ENCODE results near the gene LTBP1. TPM values are rescaled to one million over a fixed set of nuclear protein-coding genes. Genes with fewer than 3 reads are reported as not detected.

LTBP1 gene
- total RNA-seq, 1 donor from 2014 or later: 327 TPM

DNA sequence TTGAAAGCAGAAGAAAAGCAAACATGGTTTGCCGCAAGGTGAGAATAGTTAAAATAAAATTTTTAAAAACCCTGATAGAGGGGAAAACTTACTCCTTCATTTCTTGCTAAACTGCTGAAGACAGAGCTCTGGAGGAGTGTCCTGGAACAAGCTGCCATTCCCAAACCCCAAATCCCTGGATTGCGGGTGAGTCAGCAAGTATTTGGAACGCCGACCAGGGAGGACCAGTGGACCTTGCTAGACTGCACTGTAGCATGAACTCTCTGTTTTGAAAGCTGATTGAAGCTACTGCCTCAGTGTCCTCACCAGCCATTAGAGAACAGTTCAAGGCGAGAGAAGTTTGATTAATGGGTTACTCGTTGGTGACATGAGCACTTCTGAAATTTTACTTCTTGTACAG, 430.3 kb downstream of the LTBP1 start:
- peaks cover 18% of the 10 kb centered on the region for H3K4me1 Mint-ChIP-seq (ENCODE audit: unreplicated experiment)
- no peak overlapping the region for H3K4me3 Mint-ChIP-seq (ENCODE audit: unreplicated experiment)
- TF ChIP-seq, protein P1, sequence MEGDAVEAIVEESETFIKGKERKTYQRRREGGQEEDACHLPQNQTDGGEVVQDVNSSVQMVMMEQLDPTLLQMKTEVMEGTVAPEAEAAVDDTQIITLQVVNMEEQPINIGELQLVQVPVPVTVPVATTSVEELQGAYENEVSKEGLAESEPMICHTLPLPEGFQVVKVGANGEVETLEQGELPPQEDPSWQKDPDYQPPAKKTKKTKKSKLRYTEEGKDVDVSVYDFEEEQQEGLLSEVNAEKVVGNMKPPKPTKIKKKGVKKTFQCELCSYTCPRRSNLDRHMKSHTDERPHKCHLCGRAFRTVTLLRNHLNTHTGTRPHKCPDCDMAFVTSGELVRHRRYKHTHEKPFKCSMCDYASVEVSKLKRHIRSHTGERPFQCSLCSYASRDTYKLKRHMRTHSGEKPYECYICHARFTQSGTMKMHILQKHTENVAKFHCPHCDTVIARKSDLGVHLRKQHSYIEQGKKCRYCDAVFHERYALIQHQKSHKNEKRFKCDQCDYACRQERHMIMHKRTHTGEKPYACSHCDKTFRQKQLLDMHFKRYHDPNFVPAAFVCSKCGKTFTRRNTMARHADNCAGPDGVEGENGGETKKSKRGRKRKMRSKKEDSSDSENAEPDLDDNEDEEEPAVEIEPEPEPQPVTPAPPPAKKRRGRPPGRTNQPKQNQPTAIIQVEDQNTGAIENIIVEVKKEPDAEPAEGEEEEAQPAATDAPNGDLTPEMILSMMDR (IDR thresholded peaks at IDR 0.05; ENCODE audit: unreplicated experiment): no peak
- H3K27ac Mint-ChIP-seq (ENCODE audit: unreplicated experiment): no peak overlapping the region
- no peak for DNase-seq (ENCODE audit: low spot score)
- no peaks in the 10 kb centered on the region for H3K9me3 Mint-ChIP-seq (ENCODE audit: unreplicated experiment)
- peaks cover 18% of the 10 kb centered on the region for H3K36me3 Mint-ChIP-seq (ENCODE audit: low read depth, unreplicated experiment)
- H3K27me3 Mint-ChIP-seq (ENCODE audit: unreplicated experiment): no peaks in the 10 kb centered on the region

DNA sequence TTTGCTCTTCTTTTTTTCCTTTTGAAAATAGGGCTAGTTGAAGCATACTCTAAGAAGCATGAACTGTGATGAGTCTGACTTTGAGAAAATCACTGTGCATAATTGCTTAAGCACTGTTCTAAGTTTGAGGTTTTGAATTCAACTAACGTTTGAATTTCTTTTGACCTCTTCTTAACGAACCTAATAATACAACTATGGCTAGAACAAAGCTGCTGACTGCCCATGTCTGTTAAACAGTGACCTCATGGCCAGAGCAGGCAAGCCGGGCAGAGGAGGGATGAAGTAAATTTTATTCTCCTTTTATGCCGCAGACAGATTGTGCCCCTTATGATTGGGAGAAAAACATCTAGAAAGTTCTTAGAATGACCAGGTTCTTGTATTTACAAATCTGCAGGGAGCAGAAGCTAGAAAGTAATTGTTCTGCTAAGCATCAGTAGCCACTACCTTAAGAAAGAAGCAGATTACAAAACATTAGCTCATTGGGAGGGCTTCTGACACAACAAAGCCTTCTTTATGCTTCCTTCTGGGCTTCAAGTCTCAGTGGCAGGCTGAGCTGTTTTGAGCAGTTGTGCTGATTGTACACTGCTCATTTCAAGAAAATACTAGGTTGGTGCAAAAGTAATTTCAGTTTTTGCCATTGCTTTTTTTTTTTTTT, 431.9 kb downstream of the LTBP1 start:
- no peaks in the 10 kb centered on the region for H3K27me3 Mint-ChIP-seq (ENCODE audit: unreplicated experiment)
- no peak overlapping the region for H3K4me3 Mint-ChIP-seq (ENCODE audit: unreplicated experiment)
- peaks cover 22% of the 10 kb centered on the region for H3K36me3 Mint-ChIP-seq (ENCODE audit: low read depth, unreplicated experiment)
- H3K4me1 Mint-ChIP-seq (ENCODE audit: unreplicated experiment): peaks cover 22% of the 10 kb centered on the region
- DNase-seq (ENCODE audit: low spot score): no peak
- H3K9me3 Mint-ChIP-seq (ENCODE audit: unreplicated experiment): no peaks in the 10 kb centered on the region
- peak overlapping the region; percentile 77 for H3K27ac Mint-ChIP-seq (ENCODE audit: unreplicated experiment)
- TF ChIP-seq, protein P1 (IDR thresholded peaks at IDR 0.05; ENCODE audit: unreplicated experiment): no peak

DNA sequence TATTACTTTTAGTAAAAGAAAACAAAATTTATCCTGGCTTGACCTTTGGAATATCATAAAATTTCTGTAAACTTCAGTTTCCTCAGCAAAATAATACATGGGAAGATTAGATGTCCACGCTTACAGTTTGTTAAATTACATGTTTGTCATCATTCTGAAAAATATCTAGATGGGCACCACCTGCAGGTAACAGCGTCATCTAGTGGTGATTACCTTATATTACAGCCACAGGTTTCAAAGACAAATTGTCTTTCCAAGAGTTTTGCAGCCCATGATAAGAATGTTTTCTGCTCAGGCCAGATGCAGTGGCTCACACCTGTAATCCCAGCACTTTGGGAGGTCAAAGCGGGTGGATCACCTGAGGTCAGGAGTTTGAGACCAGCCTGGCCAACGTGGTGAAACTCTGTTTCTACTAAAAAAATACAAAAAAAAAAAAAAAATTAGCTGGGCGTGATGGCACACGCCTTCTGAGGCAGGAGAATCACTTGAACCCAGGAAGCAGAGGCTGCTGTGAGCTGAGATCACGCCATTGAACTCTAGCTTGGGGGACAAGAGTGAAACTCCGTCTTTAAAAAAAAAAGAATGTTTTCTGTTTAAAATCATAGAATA, 433.4 kb downstream of the LTBP1 start:
- Mint-ChIP-seq H3K4me3 (ENCODE audit: unreplicated experiment) (no peak overlapping the region), H3K4me1 (ENCODE audit: unreplicated experiment) (peaks cover 34% of the 10 kb centered on the region), H3K27me3 (ENCODE audit: unreplicated experiment) (no peaks in the 10 kb centered on the region), H3K9me3 (ENCODE audit: unreplicated experiment) (no peaks in the 10 kb centered on the region), H3K27ac (ENCODE audit: unreplicated experiment) (no peak overlapping the region), H3K36me3 (ENCODE audit: low read depth, unreplicated experiment) (peaks cover 24% of the 10 kb centered on the region)
- TF ChIP-seq, protein P1 (IDR thresholded peaks at IDR 0.05; ENCODE audit: unreplicated experiment): peak; percentile 98
- no peak for DNase-seq (ENCODE audit: low spot score)

DNA sequence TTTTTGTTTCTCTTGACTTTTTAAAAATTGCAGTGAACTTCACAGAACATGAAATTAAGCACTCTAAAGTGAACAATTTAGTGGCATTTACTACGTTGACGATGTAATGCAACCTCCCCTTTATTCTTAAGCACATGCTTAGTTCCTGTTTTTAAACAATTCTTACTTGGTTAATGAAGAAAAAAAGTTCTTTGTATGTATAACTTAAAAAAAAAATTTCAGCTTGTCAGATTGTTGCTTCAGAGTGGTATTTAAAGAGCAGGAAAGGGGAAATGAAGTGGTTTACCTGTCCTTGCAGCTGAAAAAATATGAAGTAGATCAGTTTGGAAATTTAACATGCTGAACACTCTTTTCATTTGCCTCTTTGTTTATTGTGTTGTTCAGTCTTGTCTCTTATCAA, 434.0 kb downstream of the LTBP1 start:
- peaks cover 30% of the 10 kb centered on the region for H3K36me3 Mint-ChIP-seq (ENCODE audit: low read depth, unreplicated experiment)
- no peaks in the 10 kb centered on the region for H3K9me3 Mint-ChIP-seq (ENCODE audit: unreplicated experiment)
- H3K27ac Mint-ChIP-seq (ENCODE audit: unreplicated experiment): peak overlapping the region; percentile 62
- H3K4me3 Mint-ChIP-seq (ENCODE audit: unreplicated experiment): no peak overlapping the region
- no peak for DNase-seq (ENCODE audit: low spot score)
- no peaks in the 10 kb centered on the region for H3K27me3 Mint-ChIP-seq (ENCODE audit: unreplicated experiment)
- TF ChIP-seq, protein P1 (IDR thresholded peaks at IDR 0.05; ENCODE audit: unreplicated experiment): no peak
- H3K4me1 Mint-ChIP-seq (ENCODE audit: unreplicated experiment): peaks cover 40% of the 10 kb centered on the region

DNA sequence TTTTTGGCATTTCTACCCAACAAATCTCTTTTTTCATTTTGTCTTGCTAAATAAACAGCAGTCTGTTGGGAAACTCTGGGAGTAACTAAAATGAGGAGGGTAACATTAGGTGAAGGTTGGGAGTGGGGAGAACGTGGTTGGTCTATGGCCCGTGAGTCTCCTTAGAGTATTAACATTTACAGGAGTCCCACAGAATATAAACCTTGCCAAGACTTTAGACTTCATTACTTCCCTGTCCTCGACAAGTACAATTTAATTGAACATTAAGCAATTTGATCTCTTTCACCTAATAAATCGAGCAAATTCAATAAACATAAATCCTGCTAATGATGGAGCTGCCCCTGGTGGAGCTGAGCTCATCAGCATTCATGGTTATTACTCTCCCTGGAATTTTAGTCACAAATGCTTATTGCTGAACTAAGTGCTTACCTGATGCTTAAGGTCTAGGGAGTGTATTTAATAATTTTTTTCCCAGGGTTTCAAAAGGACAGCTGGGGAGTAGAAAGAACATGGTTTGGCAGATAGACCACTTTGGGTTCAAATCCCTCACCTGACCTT, 434.6 kb downstream of the LTBP1 start:
- Mint-ChIP-seq H3K4me3 (ENCODE audit: unreplicated experiment) (no peak overlapping the region), H3K27me3 (ENCODE audit: unreplicated experiment) (no peaks in the 10 kb centered on the region), H3K36me3 (ENCODE audit: low read depth, unreplicated experiment) (peaks cover 33% of the 10 kb centered on the region), H3K27ac (ENCODE audit: unreplicated experiment) (peak overlapping the region; percentile 62), H3K9me3 (ENCODE audit: unreplicated experiment) (no peaks in the 10 kb centered on the region), H3K4me1 (ENCODE audit: unreplicated experiment) (peaks cover 43% of the 10 kb centered on the region)
- TF ChIP-seq, protein P1 (IDR thresholded peaks at IDR 0.05; ENCODE audit: unreplicated experiment): no peak
- DNase-seq (ENCODE audit: low spot score): no peak
